SU-DHL-6 (cell line): ENCODE results near the gene LRCH1.
"Not testable (repeated sequence)": the region's sequence is repeated elsewhere in the genome, so short reads cannot be mapped to it uniquely, and the experiment has no call there.

Experiments
- H2AFZ ChIP-seq: fragments of 200-600 bp; sonication (generic); 2 replicates; pipeline ENCODE4 v1.6.1; 2014; ENCODE audit warnings: low read depth, mild to moderate bottlenecking, moderate library complexity, mixed read lengths, antibody characterized with exemption, low read length; ENCODE audit not compliant: severe bottlenecking
- H3F3A ChIP-seq: fragments of 200-600 bp; shearing (Covaris generic); 2 replicates; pipeline ENCODE4 v1.6.0; 2016; ENCODE audit warnings: antibody characterized with exemption, mild to moderate bottlenecking; ENCODE audit not compliant: insufficient read depth
- H3K27ac ChIP-seq: fragments of 200-600 bp; sonication (generic); 2 replicates; pipeline ENCODE4 v1.5.1; 2016; ENCODE audit warnings: low read depth, mild to moderate bottlenecking, low read length, moderate library complexity, mixed read lengths
- H3K27me3 ChIP-seq: fragments of 200-600 bp; sonication (generic), shearing (Covaris generic); 2 replicates; pipeline ENCODE4 v1.6.0; 2014; ENCODE audit warnings: mild to moderate bottlenecking, low read length
- H3K36me3 ChIP-seq: fragments of 200-600 bp; sonication (generic); 2 replicates; pipeline ENCODE4 v1.6.1; 2014; ENCODE audit warnings: mild to moderate bottlenecking, low read length, mixed read lengths
- H3K4me2 ChIP-seq: fragments of 300-600, 200-600 bp; shearing (Covaris generic), sonication (generic); 2 replicates; pipeline ENCODE4 v1.6.0; 2014; ENCODE audit warnings: low read length, low read depth, mild to moderate bottlenecking; ENCODE audit not compliant: poor library complexity, severe bottlenecking
- H3K4me3 ChIP-seq: fragments of 200-600 bp; sonication (generic); 2 replicates; pipeline ENCODE4 v1.5.1; 2014; ENCODE audit warnings: antibody characterized with exemption, low read length, mild to moderate bottlenecking, mixed read lengths; ENCODE audit not compliant: insufficient read depth, poor library complexity, severe bottlenecking
- H3K79me2 ChIP-seq: fragments of 200-600 bp; sonication (generic); 2 replicates; pipeline ENCODE4 v1.6.1; 2014; ENCODE audit warnings: mild to moderate bottlenecking, low read length, moderate library complexity; ENCODE audit not compliant: insufficient read depth
- H3K9ac ChIP-seq: fragments of 200-600 bp; sonication (generic); 2 replicates; pipeline ENCODE4 v1.7.0; 2014; ENCODE audit warnings: mild to moderate bottlenecking, low read length
- H3K9me2 ChIP-seq: fragments of 200-600 bp; sonication (generic); replicated peaks from 2 replicates; pipeline ENCODE4 v1.6.1; 2014; ENCODE audit warnings: low read length; ENCODE audit not compliant: insufficient read depth
- H3K9me3 ChIP-seq: fragments of 200-600 bp; sonication (generic); 2 replicates; pipeline ENCODE4 v1.6.1; 2014; ENCODE audit warnings: low read length, mixed read lengths; ENCODE audit not compliant: insufficient read depth
- H4K20me1 ChIP-seq: fragments of 200-600 bp; sonication (generic); 2 replicates; pipeline ENCODE4 v1.6.1; 2014; ENCODE audit warnings: low read depth, mild to moderate bottlenecking, antibody characterized with exemption, low read length, moderate library complexity, mixed read lengths
- CTCF ChIP-seq: fragments of 200-600 bp; sonication (generic); IDR thresholded peaks from one replicate; pipeline ENCODE4 v1.5.1; 2017; ENCODE audit warnings: antibody characterized with exemption, mild to moderate bottlenecking, low read length, moderate library complexity; ENCODE audit not compliant: insufficient read depth, poor library complexity, severe bottlenecking
- EZH2phosphoT487 ChIP-seq: fragments of 200-600 bp; sonication (generic), shearing (Covaris generic); conservative IDR thresholded peaks from 2 replicates; pipeline ENCODE4 v1.6.1; 2018; ENCODE audit warnings: mild to moderate bottlenecking, antibody characterized with exemption, low read length, moderate library complexity, mixed read lengths

The LRCH1 gene

GRCh38 chr13:46509981-46510380 lies 43.0 kb upstream of the LRCH1 start:
- H3K4me3 ChIP-seq: no peak overlapping the region
- TF ChIP-seq CTCF: no peak
- TF ChIP-seq EZH2phosphoT487: no peak
- no peaks in the 10 kb centered on the region for H3K9me2 ChIP-seq
- H3K36me3 ChIP-seq: no peaks in the 10 kb centered on the region
- H3K4me2 ChIP-seq: no peak overlapping the region
- no peak overlapping the region for H2AFZ ChIP-seq
- no peaks in the 10 kb centered on the region for H3K27me3 ChIP-seq
- no peaks in the 10 kb centered on the region for H3K9me3 ChIP-seq
- no peaks in the 10 kb centered on the region for H3F3A ChIP-seq
- no peak overlapping the region for H3K27ac ChIP-seq
- H4K20me1 ChIP-seq: no peaks in the 10 kb centered on the region
- no peaks in the 10 kb centered on the region for H3K79me2 ChIP-seq
- H3K9ac ChIP-seq: no peak overlapping the region

- TF ChIP-seq EZH2phosphoT487: no peak
- TF ChIP-seq CTCF: no peak
- Histone ChIP-seq H4K20me1 (no peaks in the 10 kb centered on the region), H3K27me3 (no peaks in the 10 kb centered on the region), H3F3A (no peaks in the 10 kb centered on the region), H3K9me3 (no peaks in the 10 kb centered on the region), H3K4me3 (no peak overlapping the region), H3K27ac (no peak overlapping the region), H3K36me3 (no peaks in the 10 kb centered on the region), H3K4me2 (no peak overlapping the region), H3K79me2 (no peaks in the 10 kb centered on the region), H2AFZ (no peak overlapping the region), H3K9ac (no peak overlapping the region), H3K9me2 (no peaks in the 10 kb centered on the region)
Measured at GRCh38 chr13:46515803-46516202, 37.2 kb upstream of the LRCH1 start.

GRCh38 chr13:46516599-46517338 lies 36.2 kb upstream of the LRCH1 start:
- no peak overlapping the region for H2AFZ ChIP-seq

GRCh38 chr13:46517748-46518147 lies 35.2 kb upstream of the LRCH1 start:
- H3K9me3 ChIP-seq, H3K36me3 ChIP-seq: not testable (repeated sequence)

More at GRCh38 chr13:46516599-46517338, 36.2 kb upstream of the LRCH1 start:
- H3K9ac ChIP-seq: no peak overlapping the region
- no peaks in the 10 kb centered on the region for H3F3A ChIP-seq
- H3K27ac ChIP-seq: no peak overlapping the region
- no peaks in the 10 kb centered on the region for H3K9me3 ChIP-seq
- H3K27me3 ChIP-seq: no peaks in the 10 kb centered on the region
- no peaks in the 10 kb centered on the region for H4K20me1 ChIP-seq
- H3K36me3 ChIP-seq: no peaks in the 10 kb centered on the region
- H3K9me2 ChIP-seq: no peaks in the 10 kb centered on the region
- H3K79me2 ChIP-seq: no peaks in the 10 kb centered on the region
- H3K4me3 ChIP-seq: no peak overlapping the region
- no peak overlapping the region for H3K4me2 ChIP-seq
- TF ChIP-seq CTCF (no peak), EZH2phosphoT487 (no peak)

More at GRCh38 chr13:46517748-46518147, 35.2 kb upstream of the LRCH1 start:
- H3K9ac ChIP-seq, H3F3A ChIP-seq, H3K27me3 ChIP-seq, H2AFZ ChIP-seq, H3K79me2 ChIP-seq, H3K27ac ChIP-seq, H4K20me1 ChIP-seq, H3K4me3 ChIP-seq, H3K9me2 ChIP-seq, H3K4me2 ChIP-seq: not testable (repeated sequence)
